Stimulated activated CD8-positive, alpha-beta memory T cell treated with anti-CD3 and anti-CD28 coated beads, Interleukin-15, amount 100 ng/mL, for 48 hours (primary cell): Measurements from ENCODE around the gene SRRM4.

Experiments
- DNase-seq, 2 donors: peaks; one replicate each; pipeline ENCODE4 v3.0.0-alpha.2; 2020; ENCODE audit warnings: low read depth in 2 of 2

Gene SRRM4

GRCh38 chr12:119117936-119118335 is 136.6 kb downstream of the SRRM4 start:
- DNase-seq: no peak

GRCh38 chr12:119118625-119119024 is 137.3 kb downstream of the SRRM4 start:
- DNase-seq: no peak

- DNase-seq: no peak
Measured at GRCh38 chr12:119122047-119122446, 140.7 kb downstream of the SRRM4 start.

GRCh38 chr12:119122751-119123150 is 141.4 kb downstream of the SRRM4 start:
- DNase-seq: no peak

GRCh38 chr12:119128527-119128926 is 147.2 kb downstream of the SRRM4 start:
- no peak for DNase-seq

GRCh38 chr12:119129827-119130434 is 148.6 kb downstream of the SRRM4 start:
- DNase-seq: no peak

- no peak for DNase-seq
Measured at GRCh38 chr12:119130523-119130922, 149.2 kb downstream of the SRRM4 start.

- no peak for DNase-seq
Measured at GRCh38 chr12:119134284-119135072, 153.1 kb downstream of the SRRM4 start.

GRCh38 chr12:119136811-119137410 is 155.6 kb downstream of the SRRM4 start:
- no peak for DNase-seq

GRCh38 chr12:119139448-119139847 is 158.1 kb downstream of the SRRM4 start:
- no peak for DNase-seq

GRCh38 chr12:119145367-119145766 is 164.0 kb downstream of the SRRM4 start:
- no peak for DNase-seq

- DNase-seq: no peak
Measured at GRCh38 chr12:119147847-119148448, 166.6 kb downstream of the SRRM4 start.

- DNase-seq: no peak
Measured at GRCh38 chr12:119149270-119149669, 167.9 kb downstream of the SRRM4 start.

GRCh38 chr12:119151445-119152026 is 170.2 kb downstream of the SRRM4 start:
- DNase-seq: no peak

- no peak for DNase-seq
Measured at GRCh38 chr12:119153477-119154434, 172.4 kb downstream of the SRRM4 start.

- DNase-seq: no peak
Measured at GRCh38 chr12:119154435-119154818, 173.1 kb downstream of the SRRM4 start.

- DNase-seq: no peak
Measured at GRCh38 chr12:119156401-119157044, 175.2 kb downstream of the SRRM4 start.

- no peak for DNase-seq
Measured at GRCh38 chr12:119157528-119157927, 176.2 kb downstream of the SRRM4 start.

- no peak for DNase-seq
Measured at GRCh38 chr12:119157978-119158377, 176.6 kb downstream of the SRRM4 start.

- DNase-seq: no peak
Measured at GRCh38 chr12:119158402-119158801, 177.1 kb downstream of the SRRM4 start.

GRCh38 chr12:119159844-119160243 is 178.5 kb downstream of the SRRM4 start:
- DNase-seq: no peak
